ENCODE results near the gene OSMR. TPM values are rescaled to one million over a fixed set of nuclear protein-coding genes. Genes with fewer than 3 reads are reported as not detected.

Gene OSMR
- total RNA-seq, 1 experiment from 2014 or later = 46.0 TPM

DNA sequence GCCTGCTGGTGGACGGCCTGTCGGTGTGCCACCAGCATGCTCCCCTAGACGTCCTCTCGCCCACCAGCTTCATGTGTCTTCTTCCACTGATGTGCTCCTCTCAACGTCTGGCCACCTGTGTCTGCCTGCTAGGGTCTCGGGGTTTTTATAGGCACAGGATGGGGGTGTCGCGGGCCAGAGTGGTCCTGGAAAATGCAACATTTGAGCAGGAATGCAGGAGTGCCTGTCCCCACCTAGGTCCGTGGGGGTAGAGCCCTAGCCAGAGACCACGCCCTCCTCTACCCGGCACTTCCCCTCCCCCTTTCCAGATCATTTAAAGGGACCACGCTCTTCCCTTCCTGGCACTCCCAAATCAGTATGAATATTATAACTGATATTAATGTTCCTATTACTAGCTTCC lies 48.0 kb upstream of the OSMR start:
- H4K20me1 ChIP-seq (ENCODE audit: insufficient read depth) = no peaks in the 10 kb centered on the region
- no peak overlapping the region for H3K9ac ChIP-seq (ENCODE audit: low read length)
- no peaks in the 10 kb centered on the region for H3K9me3 ChIP-seq (ENCODE audit: control insufficient read depth in 1 of 2, insufficient read depth in 1 of 2, low read depth in 1 of 2, low read length in 2 of 2)
- no peaks in the 10 kb centered on the region for H3K27me3 ChIP-seq (ENCODE audit: insufficient read depth, low read length)
- H3K4me2 ChIP-seq (ENCODE audit: low read length) = no peak overlapping the region
- TF ChIP-seq, protein P1, sequence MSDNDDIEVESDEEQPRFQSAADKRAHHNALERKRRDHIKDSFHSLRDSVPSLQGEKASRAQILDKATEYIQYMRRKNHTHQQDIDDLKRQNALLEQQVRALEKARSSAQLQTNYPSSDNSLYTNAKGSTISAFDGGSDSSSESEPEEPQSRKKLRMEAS (IDR thresholded peaks at IDR 0.05) = no peak
- no peak for TF ChIP-seq ATF3 (IDR thresholded peaks at IDR 0.05)
- no peak for TF ChIP-seq ZNF274 (IDR thresholded peaks at IDR 0.05; ENCODE audit: low read depth, low read length)
- no peak for TF ChIP-seq POLR2A (IDR thresholded peaks at IDR 0.05; ENCODE audit: borderline replicate concordance, extremely low read depth, insufficient read depth, insufficient read length)
- TF ChIP-seq SP1 (IDR thresholded peaks at IDR 0.05; ENCODE audit: low read depth) = no peak
- no peak for TF ChIP-seq SRF (IDR thresholded peaks at IDR 0.05; ENCODE audit: low read depth)
- no peak for TF ChIP-seq ZFX (IDR thresholded peaks at IDR 0.05)
- no peak for TF ChIP-seq CTCF (IDR thresholded peaks at IDR 0.05 in 2 of 3, conservative IDR thresholded peaks at IDR 0.05 in 1 of 3; ENCODE audit: borderline replicate concordance in 1 of 3, insufficient read depth in 1 of 3, low read depth in 2 of 3, low read length in 2 of 3)
- RAD21 ChIA-PET (ENCODE audit: low non-redundant PET in 1 of 2, low total read pairs in 2 of 2, uncharacterized antibody in 2 of 2, unreplicated experiment in 2 of 2) = no interaction called here
- intact Hi-C loops (cut with micrococcal nuclease) = no loop called here
- no peak for DNase-seq (ENCODE audit: low read depth, low spot score)
- no peak overlapping the region for H3K27ac ChIP-seq (ENCODE audit: low read depth, low read length)
- no peaks in the 10 kb centered on the region for H3K4me1 ChIP-seq (ENCODE audit: control insufficient read depth in 1 of 2, insufficient read depth in 2 of 2, low read length in 2 of 2)
- H2AFZ ChIP-seq (ENCODE audit: low read depth, low read length, poor library complexity, severe bottlenecking) = no peak overlapping the region
- no peaks in the 10 kb centered on the region for H3K36me3 ChIP-seq (ENCODE audit: control insufficient read depth in 1 of 2, insufficient read depth in 2 of 2, low read length in 2 of 2)
- POLR2A ChIA-PET = no interaction called here
- H3K79me2 ChIP-seq (ENCODE audit: insufficient read depth, low read length) = no peaks in the 10 kb centered on the region
- no peak overlapping the region for H3K4me3 ChIP-seq (replicated peaks in 1 of 2; ENCODE audit: low read depth in 1 of 2, low read length in 2 of 2)
- no TSS peak for BruUV-seq (replicated peaks)
- no peak for ATAC-seq
- no peaks in the 10 kb centered on the region for H3K9me2 ChIP-seq (ENCODE audit: insufficient read depth)
- CTCF ChIA-PET = interaction anchor here (1.3 kb wide), 1 partner anchor 356 kb away, joined by 4 read pairs; no protein-coding TSS in a partner anchor

Measured in HCT116 (cell line).